Left ventricle myocardium inferior (tissue), 1 donor: ENCODE results near the gene HNRNPL. TPM values are rescaled to one million over a fixed set of nuclear protein-coding genes. Genes with fewer than 3 reads are reported as not detected.
"Not testable (repeated sequence)": the region's sequence is repeated elsewhere in the genome, so short reads cannot be mapped to it uniquely, and the experiment has no call there.

ENCODE experiments used
- DNase-seq: peaks from one replicate; pipeline ENCODE4 v3.0.0-alpha.2; 2020
- H3K27ac ChIP-seq: fragments of 200-600 bp; replicated peaks from 2 replicates; pipeline ENCODE4 v1.8.0; 2021
- H3K27me3 ChIP-seq: fragments of 200-600 bp; 2 replicates; pipeline ENCODE4 v1.8.0; 2021; ENCODE audit warnings: low read depth
- H3K36me3 ChIP-seq: fragments of 200-600 bp; 2 replicates; pipeline ENCODE4 v1.8.0; 2021
- H3K4me1 ChIP-seq: fragments of 200-600 bp; 2 replicates; pipeline ENCODE4 v1.8.0; 2021
- H3K4me3 ChIP-seq: fragments of 200-600 bp; 2 replicates; pipeline ENCODE4 v1.8.0; 2021; ENCODE audit warnings: mild to moderate bottlenecking, moderate library complexity
- H3K9me3 ChIP-seq: fragments of 200-600 bp; replicated peaks from 2 replicates; pipeline ENCODE4 v1.8.0; 2021
- CTCF ChIP-seq: fragments of 200-600 bp; IDR thresholded peaks from 2 replicates; pipeline ENCODE4 v1.8.0; 2021; ENCODE audit warnings: antibody characterized with exemption, mild to moderate bottlenecking, borderline replicate concordance
- intact Hi-C: fragments of 100-400 bp; cut with micrococcal nuclease; formaldehyde crosslinking; loops from one replicate; pipeline ENCODE4 v1.11.0; 2022
- total RNA-seq: library from RNA; stranded (reverse); fragmentation: NEBNext Ultra II Directional; extraction: Animal tissue kit (Norgen Biotek cat#: 25700); gene quantifications from one replicate; pipeline ENCODE4 v1.2.1, GENCODE V29; 2021
- donor health status: DM: no; HTN: yes; CAD: no; lungs with severe emphysema.

Gene HNRNPL
- total RNA-seq, 1 donor from 2014 or later, result 140 TPM

- DNase-seq, result peak; percentile 76
- Histone ChIP-seq H3K9me3 (no peaks in the 10 kb centered on the region), H3K27ac (peak overlapping the region; percentile 97), H3K4me1 (peaks cover 74% of the 10 kb centered on the region), H3K4me3 (peak overlapping the region; percentile 82), H3K36me3 (peaks cover 46% of the 10 kb centered on the region), H3K27me3 (no peaks in the 10 kb centered on the region)
- intact Hi-C loops, result loop anchor here (10.0 kb wide), 1 partner anchor 66 kb away; no protein-coding TSS in a partner anchor
- no peak for TF ChIP-seq CTCF
These were observed 18.6 kb downstream of the HNRNPL start for GRCh38 chr19:38831142-38831605.

- no peaks in the 10 kb centered on the region for H3K9me3 ChIP-seq
- H3K36me3 ChIP-seq, result peaks cover 47% of the 10 kb centered on the region
- H3K4me3 ChIP-seq, result peak overlapping the region; percentile 82
- no peak for DNase-seq
- TF ChIP-seq CTCF, result no peak
- peak overlapping the region; percentile 97 for H3K27ac ChIP-seq
- H3K4me1 ChIP-seq, result peaks cover 74% of the 10 kb centered on the region
- no peaks in the 10 kb centered on the region for H3K27me3 ChIP-seq
- intact Hi-C loops, result loop anchor here (10.0 kb wide), 1 partner anchor 65 kb away; no protein-coding TSS in a partner anchor
These were observed 19.6 kb downstream of the HNRNPL start for GRCh38 chr19:38830039-38830733.

GRCh38 chr19:38829203-38829602 lies 20.6 kb downstream of the HNRNPL start:
- H3K9me3 ChIP-seq, DNase-seq, H3K27me3 ChIP-seq, intact Hi-C loops, H3K27ac ChIP-seq, H3K4me3 ChIP-seq: not testable (repeated sequence)
- Histone ChIP-seq H3K4me1 (peaks cover 80% of the 10 kb centered on the region), H3K36me3 (peaks cover 53% of the 10 kb centered on the region)

- no peak for DNase-seq
- H3K27me3 ChIP-seq, result no peaks in the 10 kb centered on the region
- peaks cover 75% of the 10 kb centered on the region for H3K36me3 ChIP-seq
- H3K4me1 ChIP-seq, result peaks cover 70% of the 10 kb centered on the region
- intact Hi-C loops, result no loop called here
- peak overlapping the region; percentile 8 for H3K4me3 ChIP-seq
- no peaks in the 10 kb centered on the region for H3K9me3 ChIP-seq
- no peak for TF ChIP-seq CTCF
- H3K27ac ChIP-seq, result peak overlapping the region; percentile 66
These were observed 22.8 kb downstream of the HNRNPL start for GRCh38 chr19:38826856-38827551.

- intact Hi-C loops, H3K27me3 ChIP-seq, DNase-seq, H3K9me3 ChIP-seq: not testable (repeated sequence)
- Histone ChIP-seq H3K27ac (peak overlapping the region; percentile 66), H3K4me3 (peak overlapping the region; percentile 47), H3K36me3 (peaks cover 84% of the 10 kb centered on the region), H3K4me1 (peaks cover 72% of the 10 kb centered on the region)
These were observed 23.9 kb downstream of the HNRNPL start for GRCh38 chr19:38825936-38826335.

- DNase-seq, H3K27ac ChIP-seq, H3K9me3 ChIP-seq, H3K27me3 ChIP-seq, H3K4me3 ChIP-seq, intact Hi-C loops: not testable (repeated sequence)
- peaks cover 70% of the 10 kb centered on the region for H3K36me3 ChIP-seq
- H3K4me1 ChIP-seq, result peaks cover 48% of the 10 kb centered on the region
These were observed 28.5 kb downstream of the HNRNPL start for GRCh38 chr19:38821230-38821825.
